Thoracic aorta (tissue), 2 donors: ENCODE results near the gene ZNF217. TPM values are rescaled to one million over a fixed set of nuclear protein-coding genes. Genes with fewer than 3 reads are reported as not detected.
"Not testable (repeated sequence)": the region's sequence is repeated elsewhere in the genome, so short reads cannot be mapped to it uniquely, and the experiment has no call there.

Experiments
- ATAC-seq: fragments of 150-250 bp; one replicate; pipeline ENCODE4 v1.8.0; 2017; ENCODE audit warnings: low read depth; ENCODE audit not compliant: insufficient number of reproducible peaks, low FRiP score
- DNase-seq: peaks from one replicate; pipeline ENCODE4 v3.0.0-alpha.2; 2020; ENCODE audit warnings: low spot score
- H3K27ac ChIP-seq, 2 donors: fragments of 200-600 bp; sonication (generic); 1 replicate in 1 of 2; 2 replicates in 1 of 2; pipeline ENCODE4 v1.5.1; 2016; ENCODE audit warnings: mild to moderate bottlenecking in 2 of 2, moderate library complexity in 2 of 2
- H3K27me3 ChIP-seq: fragments of 200-600 bp; sonication (generic); replicated peaks from 2 replicates; pipeline ENCODE4 v1.6.0; 2016; ENCODE audit warnings: mild to moderate bottlenecking; ENCODE audit not compliant: insufficient read depth
- H3K36me3 ChIP-seq: fragments of 200-600 bp; sonication (generic); one replicate; pipeline ENCODE4 v1.5.1; 2016
- H3K4me1 ChIP-seq, 2 donors: fragments of 200-600 bp; sonication (generic); 1 replicate in 1 of 2; 2 replicates in 1 of 2; pipeline versions ENCODE4 v1.5.1 to v1.6.0; 2016; ENCODE audit warnings: low read depth in 2 of 2, mild to moderate bottlenecking in 1 of 2; ENCODE audit not compliant: control insufficient read depth in 1 of 2
- H3K4me3 ChIP-seq: fragments of 200-600 bp; sonication (generic); 2 replicates; pipeline ENCODE4 v1.5.1; 2016; ENCODE audit warnings: mild to moderate bottlenecking
- H3K9me3 ChIP-seq: fragments of 200-600 bp; sonication (generic); 2 replicates; pipeline ENCODE4 v1.5.1; 2016
- CTCF ChIP-seq: fragments of 200-600 bp; sonication (generic); IDR thresholded peaks from one replicate; pipeline ENCODE4 v1.5.1; 2019; ENCODE audit warnings: antibody characterized with exemption
- total RNA-seq, 2 donors: library from RNA; depleted of rRNA; stranded (reverse); fragments of >200 nt; gene quantifications; one replicate each; pipeline versions ENCODE4 v1.1.0 to v1.2.3, GENCODE V29; 2016

ZNF217 gene
- total RNA-seq, 2 donors from 2014 or later: 12.5 to 21.4 TPM

GRCh38 chr20:53608071-53608455 is 14.4 kb upstream of the ZNF217 start:
- Histone ChIP-seq H3K27ac (no peak overlapping the region), H3K4me1 (peaks cover 17 to 19% of the 10 kb centered on the region in 2 donors), H3K9me3 (no peaks in the 10 kb centered on the region), H3K27me3 (no peaks in the 10 kb centered on the region), H3K4me3 (no peak overlapping the region), H3K36me3 (no peaks in the 10 kb centered on the region)
- DNase-seq: no peak
- no peak for ATAC-seq
- TF ChIP-seq CTCF: no peak

- no peak for DNase-seq
- no peak overlapping the region for H3K4me3 ChIP-seq
- H3K27me3 ChIP-seq: no peaks in the 10 kb centered on the region
- H3K9me3 ChIP-seq: no peaks in the 10 kb centered on the region
- TF ChIP-seq CTCF: no peak
- peak overlapping the region; percentile 5 to 22 for H3K27ac ChIP-seq
- peaks cover 11 to 17% of the 10 kb centered on the region in 2 donors for H3K4me1 ChIP-seq
- ATAC-seq: peak; percentile 71
- H3K36me3 ChIP-seq: no peaks in the 10 kb centered on the region
Measured at GRCh38 chr20:53606364-53606985, 12.8 kb upstream of the ZNF217 start.

GRCh38 chr20:53605401-53605800 is 11.8 kb upstream of the ZNF217 start:
- H3K9me3 ChIP-seq, H3K27ac ChIP-seq, ATAC-seq, H3K27me3 ChIP-seq, DNase-seq, H3K36me3 ChIP-seq, H3K4me3 ChIP-seq: not testable (repeated sequence)
- peaks cover 9 to 12% of the 10 kb centered on the region in 2 donors for H3K4me1 ChIP-seq

- not testable (repeated sequence) for DNase-seq, H3K4me3 ChIP-seq, H3K4me1 ChIP-seq, ATAC-seq, H3K36me3 ChIP-seq, H3K27ac ChIP-seq, H3K27me3 ChIP-seq, H3K9me3 ChIP-seq
Measured at GRCh38 chr20:53604846-53605245, 11.2 kb upstream of the ZNF217 start.

- Histone ChIP-seq H3K4me3 (no peak overlapping the region), H3K9me3 (no peaks in the 10 kb centered on the region), H3K27ac (no peak overlapping the region), H3K27me3 (no peaks in the 10 kb centered on the region), H3K36me3 (no peaks in the 10 kb centered on the region), H3K4me1 (peaks cover 8 to 9% of the 10 kb centered on the region in 2 donors)
- no peak for TF ChIP-seq CTCF
- no peak for ATAC-seq
- no peak for DNase-seq
Measured at GRCh38 chr20:53602661-53603060, 9.0 kb upstream of the ZNF217 start.

- ATAC-seq: no peak
- Histone ChIP-seq H3K36me3 (no peaks in the 10 kb centered on the region), H3K27ac (no peak overlapping the region), H3K4me1 (peaks cover 1 to 2% of the 10 kb centered on the region in 2 donors), H3K27me3 (no peaks in the 10 kb centered on the region), H3K4me3 (no peak overlapping the region), H3K9me3 (no peaks in the 10 kb centered on the region)
- no peak for TF ChIP-seq CTCF
- DNase-seq: no peak
Measured at GRCh38 chr20:53599910-53600632, 6.4 kb upstream of the ZNF217 start.
